A549 (cell line): ENCODE results near the gene ROPN1L. TPM values are rescaled to one million over a fixed set of nuclear protein-coding genes. Genes with fewer than 3 reads are reported as not detected.

Experiments
- ATAC-seq, 2 experiments: fragments of 200-7000 bp in 1 of 2; fragments of >200 bp in 1 of 2; cut with Nextera tagmentation in 1 of 2; cut with Tn5 transposase in 1 of 2; 3 replicates each; pipeline versions ENCODE4 v1.8.0 to v1.9.1; 2018 to 2020; ENCODE audit warnings: mild to moderate bottlenecking in 1 of 2, moderate library complexity in 1 of 2
- CTCF ChIA-PET: fragments of 300-600 bp; sonication (Branson Sonifier 250); formaldehyde crosslinking; extraction: SDS; loops from one replicate; lab custom pipeline; 2021; ENCODE audit warnings: antibody characterized with exemption, inconsistent platforms; lab: Yijun Ruan, JAX
- POLR2A ChIA-PET: fragments of 350-600 bp; formaldehyde crosslinking; extraction: SDS; loops from one replicate; lab custom pipeline; 2021; ENCODE audit warnings: antibody characterized with exemption, inconsistent platforms; lab: Yijun Ruan, JAX
- DNase-seq, 2 experiments: peaks; one replicate each; pipeline versions ENCODE4 v3.0.0 to v3.0.0-alpha.2; 2011 to 2016; ENCODE audit warnings: low read depth in 1 of 2, low spot score in 1 of 2
- FAIRE-seq: peaks from 2 replicates; lab custom pipeline; 2011; peaks lifted over from hg19 to GRCh38; lab: Jason Lieb, UNC
- H3K27ac ChIP-seq, 2 experiments: fragments of >200 bp; sonication (Bioruptor Twin); formaldehyde crosslinking; 3 replicates each; pipeline ENCODE4 v1.5.1; 2016 to 2017
- H3K4me1 ChIP-seq: fragments of >200 bp; sonication (Bioruptor Twin); formaldehyde crosslinking; 3 replicates; pipeline ENCODE4 v1.6.1; 2016
- H3K4me2 ChIP-seq: fragments of >200 bp; sonication (Bioruptor Twin); formaldehyde crosslinking; 3 replicates; pipeline ENCODE4 v1.6.1; 2016
- H3K4me3 ChIP-seq: fragments of >200 bp; sonication (Bioruptor Twin); formaldehyde crosslinking; 3 replicates; pipeline ENCODE4 v1.5.1; 2016
- H3K9me3 ChIP-seq: fragments of >200 bp; sonication (Bioruptor Twin); formaldehyde crosslinking; 3 replicates; pipeline ENCODE4 v1.6.1; 2016
- CEBPB ChIP-seq, 2 experiments: fragments of >200 bp in 1 of 2; sonication (Bioruptor Twin) in 1 of 2; formaldehyde crosslinking in 1 of 2; IDR thresholded peaks; 2 replicates each; pipeline ENCODE4 v1.6.1; 2012 to 2016
- CHD4 ChIP-seq: fragments of 200-600 bp; sonication (generic); IDR thresholded peaks from 2 replicates; pipeline ENCODE4 v1.6.1; 2016; ENCODE audit warnings: antibody characterized with exemption, mild to moderate bottlenecking, borderline replicate concordance
- E2F6 ChIP-seq: IDR thresholded peaks from 2 replicates; pipeline ENCODE4 v1.6.1; 2012; ENCODE audit warnings: low read depth, borderline replicate concordance
- ELK1 ChIP-seq: fragments of 150-350 bp; IDR thresholded peaks from 2 replicates; pipeline ENCODE4 v1.6.1; 2014; ENCODE audit warnings: low read depth, mild to moderate bottlenecking, low read length
- EP300 ChIP-seq, 2 experiments: fragments of >200 bp; sonication (Bioruptor Twin); formaldehyde crosslinking; IDR thresholded peaks; 2 replicates in 1 of 2; 3 replicates in 1 of 2; pipeline ENCODE4 v1.6.1; 2016 to 2017
- ESRRA ChIP-seq: fragments of 150-350 bp; IDR thresholded peaks from 2 replicates; pipeline ENCODE4 v1.6.1; 2014; ENCODE audit warnings: mild to moderate bottlenecking, low read length, borderline replicate concordance
- FOXS1 ChIP-seq: fragments of 250-450 bp; sonication (Bioruptor Pico); IDR thresholded peaks from 2 replicates; pipeline ENCODE4 v1.5.0; 2020; ENCODE audit warnings: mild to moderate bottlenecking, moderate library complexity
- GATA3 ChIP-seq: IDR thresholded peaks from 2 replicates; pipeline ENCODE4 v1.6.1; 2012; ENCODE audit warnings: borderline replicate concordance
- HDAC2 ChIP-seq: fragments of 200-600 bp; sonication (generic); IDR thresholded peaks from 2 replicates; pipeline ENCODE4 v1.6.1; 2016
- HEYL ChIP-seq: fragments of 250-450 bp; sonication (Bioruptor Pico); IDR thresholded peaks from 2 replicates; pipeline ENCODE4 v1.8.0; 2021; ENCODE audit warnings: mild to moderate bottlenecking, moderate library complexity
- HMGXB4 ChIP-seq: fragments of 250-450 bp; sonication (Bioruptor Pico); IDR thresholded peaks from 2 replicates; pipeline ENCODE4 v1.5.0; 2021; ENCODE audit warnings: mild to moderate bottlenecking, moderate library complexity, borderline replicate concordance
- HOXA7 ChIP-seq: fragments of 250-450 bp; sonication (Bioruptor Pico); IDR thresholded peaks from 2 replicates; pipeline ENCODE4 v1.5.0; 2020; ENCODE audit warnings: mild to moderate bottlenecking, moderate library complexity
- HOXB13 ChIP-seq: fragments of 250-450 bp; sonication (Bioruptor Pico); IDR thresholded peaks from 2 replicates; pipeline ENCODE4 v1.5.0; 2020; ENCODE audit warnings: low read depth, mild to moderate bottlenecking, moderate library complexity
- HOXB5 ChIP-seq: fragments of 250-450 bp; sonication (Bioruptor Pico); IDR thresholded peaks from 2 replicates; pipeline ENCODE4 v1.5.0; 2020; ENCODE audit warnings: mild to moderate bottlenecking, moderate library complexity
- JUN ChIP-seq, 2 experiments: fragments of >200 bp; sonication (Bioruptor Twin); formaldehyde crosslinking; IDR thresholded peaks; 2 replicates in 1 of 2; 3 replicates in 1 of 2; pipeline ENCODE4 v1.6.1; 2016 to 2017
- MAX ChIP-seq: IDR thresholded peaks from 2 replicates; pipeline ENCODE4 v1.6.1; 2012
- NFE2L2 ChIP-seq: fragments of 150-350 bp; conservative IDR thresholded peaks from 2 replicates; pipeline ENCODE4 v1.6.1; 2014; ENCODE audit warnings: low read length
- PBX3 ChIP-seq: IDR thresholded peaks from 2 replicates; pipeline ENCODE4 v1.6.1; 2012
- PHF8 ChIP-seq: fragments of 200-600 bp; sonication (generic); IDR thresholded peaks from 2 replicates; pipeline ENCODE4 v1.6.1; 2016; ENCODE audit warnings: low read depth, mild to moderate bottlenecking, antibody characterized with exemption, moderate library complexity, borderline replicate concordance
- RCOR1 ChIP-seq: fragments of 150-350 bp; IDR thresholded peaks from 2 replicates; pipeline ENCODE4 v1.6.1; 2014; ENCODE audit warnings: antibody characterized with exemption, low read length, low read depth
- RFX5 ChIP-seq: fragments of 450-650 bp; IDR thresholded peaks from 2 replicates; pipeline ENCODE4 v1.7.1; 2014; ENCODE audit warnings: antibody characterized with exemption, mild to moderate bottlenecking, moderate library complexity
- SMC3 ChIP-seq: fragments of >200 bp; sonication (Bioruptor Twin); formaldehyde crosslinking; IDR thresholded peaks from 3 replicates; pipeline ENCODE4 v1.6.1; 2018; ENCODE audit warnings: inconsistent platforms
- SREBF2 ChIP-seq: fragments of 450-650 bp; IDR thresholded peaks from 2 replicates; pipeline ENCODE4 v1.6.1; 2014; ENCODE audit warnings: mild to moderate bottlenecking, moderate library complexity
- TP53 ChIP-seq: fragments of 250-450 bp; sonication (Bioruptor Pico); IDR thresholded peaks from 2 replicates; pipeline ENCODE4 v1.5.0; 2021; ENCODE audit warnings: mild to moderate bottlenecking, moderate library complexity
- USF2 ChIP-seq: fragments of 450-650 bp; IDR thresholded peaks from 2 replicates; pipeline ENCODE4 v1.6.1; 2014; ENCODE audit warnings: antibody characterized with exemption
- ZFP36 ChIP-seq: fragments of 450-650 bp; IDR thresholded peaks from 2 replicates; pipeline ENCODE4 v1.6.1; 2014; ENCODE audit warnings: borderline replicate concordance; ENCODE audit not compliant: partially characterized antibody
- ZNF302 ChIP-seq: fragments of 250-450 bp; sonication (Bioruptor Pico); IDR thresholded peaks from 2 replicates; pipeline ENCODE4 v1.9.0; 2021; ENCODE audit warnings: inconsistent platforms, mild to moderate bottlenecking, moderate library complexity
- WGBS: methylation state at CpG from one replicate; pipeline ENCODE4 v1.1.6; 2017; ENCODE audit errors: missing lambda C conversion rate; 5-methylcytosine and 5-hydroxymethylcytosine counted together
- polyA plus RNA-seq, 4 experiments: library from polyadenylated mRNA; depleted of rRNA in 3 of 4; stranded (reverse); fragments of >200 nt; fragmentation: RNase III in 1 of 4; extraction: RNeasy Plus Mini Kit Qiagen cat#74134 plus additional on column Dnase treatment in 1 of 4; gene quantifications; 2 replicates in 3 of 4; 3 replicates in 1 of 4; pipeline ENCODE4 v1.2.3, GENCODE V29; 2011 to 2017

Gene ROPN1L
- polyA plus RNA-seq, 2 of the 4 experiments (the other 2 are of a cell fraction) = 0.83 to 1.4 TPM

- DNase-seq (no peak), ATAC-seq (no peak), FAIRE-seq (no peak)
- TF ChIP-seq CEBPB (IDR thresholded peaks at IDR 0.05) = no peak
- TF ChIP-seq FOXS1 (CRISPR knock-in tag) = no peak
- no peak for TF ChIP-seq ZNF302 (CRISPR knock-in tag)
- TF ChIP-seq SMC3 = no peak
- TF ChIP-seq HEYL (CRISPR knock-in tag) = no peak
- TF ChIP-seq RCOR1 = no peak
- TF ChIP-seq GATA3 = no peak
- no peak for TF ChIP-seq NFE2L2
- no peak for TF ChIP-seq SREBF2
- no peak for TF ChIP-seq EP300 (IDR thresholded peaks at IDR 0.05)
- TF ChIP-seq HOXB5 (CRISPR knock-in tag) = no peak
- TF ChIP-seq HDAC2 = no peak
- TF ChIP-seq ZFP36 = no peak
- TF ChIP-seq PBX3 = no peak
- no peak for TF ChIP-seq HOXB13 (CRISPR knock-in tag)
- no peak for TF ChIP-seq JUN (IDR thresholded peaks at IDR 0.05)
- ChIA-PET CTCF (interaction anchor here (1.0 to 2.4 kb wide), 7 partner anchors 8 to 128 kb away, joined by 3 to 8 read pairs (median 3); no protein-coding TSS in a partner anchor), POLR2A (no interaction called here)
- H3K9me3 ChIP-seq = no peaks in the 10 kb centered on the region
- H3K4me2 ChIP-seq = no peak overlapping the region
- H3K4me1 ChIP-seq = peaks cover 34% of the 10 kb centered on the region
- WGBS = 94% methylated on average over 9 of the region's 9 CpGs
- no peak overlapping the region for H3K4me3 ChIP-seq
- H3K27ac ChIP-seq = peak overlapping the region in 1 of 2 experiments; percentile 61; a peak in 3 of 6 replicates
These were observed 57.4 kb downstream of the ROPN1L start for GRCh38 chr5:10499066-10499465.

GRCh38 chr5:10499776-10500175, 58.1 kb downstream of the ROPN1L start:
- no peak for ATAC-seq
- Histone ChIP-seq H3K4me1 (peaks cover 41% of the 10 kb centered on the region), H3K4me2 (no peak overlapping the region), H3K9me3 (no peaks in the 10 kb centered on the region), H3K27ac (peak overlapping the region in 1 of 2 experiments; percentile 61; a peak in 3 of 6 replicates), H3K4me3 (no peak overlapping the region)
- ChIA-PET CTCF (interaction anchor here (0.7 to 2.4 kb wide), 2 partner anchors 21 to 47 kb away, joined by 4 to 8 read pairs; no protein-coding TSS in a partner anchor), POLR2A (no interaction called here)
- 79% methylated on average over 2 of the region's 2 CpGs for WGBS
- no peak for FAIRE-seq
- no peak for DNase-seq
- TF ChIP-seq USF2 (no peak), ELK1 (no peak), HOXA7 (CRISPR knock-in tag) (no peak), HEYL (CRISPR knock-in tag) (no peak), MAX (no peak), TP53 (CRISPR knock-in tag) (no peak), RFX5 (no peak), ZFP36 (no peak), HOXB5 (CRISPR knock-in tag) (no peak), FOXS1 (CRISPR knock-in tag) (no peak), CEBPB (IDR thresholded peaks at IDR 0.05) (no peak), NFE2L2 (no peak), PHF8 (no peak), ESRRA (no peak), CHD4 (no peak), HMGXB4 (CRISPR knock-in tag) (no peak), E2F6 (no peak)
